ENCODE measurements around the gene PHKG2.

PHKG2 gene

DNA sequence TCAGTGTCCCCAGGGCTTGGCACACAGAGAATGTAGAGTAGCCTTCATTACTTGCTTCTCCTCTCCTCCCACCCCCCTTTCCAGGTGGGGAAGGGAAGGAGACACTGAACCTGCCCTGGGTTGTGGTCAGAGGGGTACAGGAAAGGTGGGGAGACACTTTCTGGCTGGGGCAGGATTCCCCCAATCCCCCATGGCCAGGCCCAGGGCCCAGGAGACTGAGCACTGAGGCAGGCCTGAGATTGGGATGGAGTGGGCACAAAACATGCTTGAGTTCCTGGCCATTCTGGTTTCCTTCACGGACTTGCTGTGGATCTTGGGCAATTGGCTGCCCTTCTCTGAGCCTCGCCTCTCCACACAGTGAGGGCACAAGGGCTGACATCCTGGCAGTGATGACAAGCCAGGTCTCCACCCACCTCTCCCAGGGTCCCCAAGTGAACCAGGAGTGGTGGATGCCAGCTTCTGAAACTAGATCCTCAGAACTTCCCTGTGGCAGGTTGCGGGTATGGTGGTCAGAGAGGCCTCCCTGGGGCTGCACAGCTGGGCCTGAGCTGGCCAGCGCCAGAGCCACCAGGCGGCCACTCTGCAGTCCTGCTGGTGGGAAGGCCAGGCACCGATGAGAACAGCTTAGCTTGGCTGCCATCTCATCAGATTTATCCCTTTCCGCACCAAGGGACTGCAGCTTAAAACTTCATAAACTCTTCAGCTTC lies 29.5 kb downstream of the PHKG2 start:
- DNase-seq: no peak

- no peak for DNase-seq
Observed at GRCh38 chr16:30778549-30779244, 30.5 kb downstream of the PHKG2 start.

DNA sequence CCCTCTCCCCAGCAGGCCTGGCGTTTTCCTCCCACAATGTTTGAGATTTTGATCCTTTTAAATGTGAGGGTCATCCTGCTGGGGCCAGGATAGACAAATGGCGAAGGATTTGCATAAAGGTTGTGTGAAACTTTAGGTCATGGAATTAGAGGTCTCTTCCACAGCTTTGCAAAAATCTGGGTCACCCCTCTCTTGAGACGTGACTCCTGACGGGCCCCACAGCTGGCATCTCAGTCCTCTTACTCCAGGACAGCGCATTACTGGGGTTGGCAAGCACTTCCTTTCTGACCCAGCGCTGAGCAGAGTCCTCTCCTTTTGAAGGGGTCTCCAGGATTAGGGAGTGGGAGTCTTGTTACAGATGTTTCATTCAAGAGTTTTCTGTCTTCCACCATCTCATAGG lies 31.4 kb downstream of the PHKG2 start:
- no peak for DNase-seq

DNA sequence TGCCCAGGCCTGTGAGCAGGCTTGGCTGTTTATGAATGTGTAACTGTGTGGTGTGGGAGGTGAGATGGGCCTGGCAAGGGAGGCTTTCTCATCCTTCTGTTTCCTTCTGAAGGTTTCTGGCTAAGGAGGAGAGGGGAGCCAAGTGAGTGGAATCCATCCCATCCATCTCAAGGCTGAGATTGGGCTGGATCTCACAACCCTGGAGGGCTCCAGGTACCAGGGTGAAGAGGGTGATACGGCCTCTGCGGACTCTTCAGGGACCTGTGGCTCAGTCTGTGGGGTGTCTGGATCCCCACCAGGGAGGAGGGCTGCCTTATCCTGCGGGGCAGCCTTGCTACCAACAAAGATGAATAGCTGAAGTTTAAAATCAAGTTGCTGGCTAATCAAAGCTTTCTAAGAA lies 31.8 kb downstream of the PHKG2 start:
- DNase-seq: no peak

DNA sequence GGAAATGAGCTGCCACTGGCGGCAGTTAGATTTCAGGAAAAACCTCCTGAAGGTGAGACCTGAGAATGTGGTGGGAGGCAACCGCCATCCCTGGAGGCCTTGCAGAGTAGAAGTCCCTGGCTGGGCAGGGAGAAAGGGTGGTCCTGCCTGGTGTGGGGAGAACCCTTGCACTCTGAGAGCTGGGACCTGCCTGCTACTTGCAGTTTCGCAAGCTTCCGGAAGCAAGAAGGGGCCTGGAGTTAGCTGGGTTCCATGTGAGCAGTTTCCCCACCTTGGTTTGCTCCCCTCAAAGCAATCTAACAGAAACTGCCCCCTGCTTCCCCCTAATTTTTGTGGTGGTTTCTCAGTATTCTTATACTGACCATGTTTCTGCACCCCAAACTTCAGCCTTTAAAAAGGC lies 32.3 kb downstream of the PHKG2 start:
- no peak for DNase-seq

- DNase-seq: no peak
Observed at GRCh38 chr16:30782486-30783279, 34.5 kb downstream of the PHKG2 start.

- no peak for DNase-seq
Observed at GRCh38 chr16:30783280-30784109, 35.3 kb downstream of the PHKG2 start.

GRCh38 chr16:30784215-30784614 lies 36.0 kb downstream of the PHKG2 start:
- no peak for DNase-seq

DNA sequence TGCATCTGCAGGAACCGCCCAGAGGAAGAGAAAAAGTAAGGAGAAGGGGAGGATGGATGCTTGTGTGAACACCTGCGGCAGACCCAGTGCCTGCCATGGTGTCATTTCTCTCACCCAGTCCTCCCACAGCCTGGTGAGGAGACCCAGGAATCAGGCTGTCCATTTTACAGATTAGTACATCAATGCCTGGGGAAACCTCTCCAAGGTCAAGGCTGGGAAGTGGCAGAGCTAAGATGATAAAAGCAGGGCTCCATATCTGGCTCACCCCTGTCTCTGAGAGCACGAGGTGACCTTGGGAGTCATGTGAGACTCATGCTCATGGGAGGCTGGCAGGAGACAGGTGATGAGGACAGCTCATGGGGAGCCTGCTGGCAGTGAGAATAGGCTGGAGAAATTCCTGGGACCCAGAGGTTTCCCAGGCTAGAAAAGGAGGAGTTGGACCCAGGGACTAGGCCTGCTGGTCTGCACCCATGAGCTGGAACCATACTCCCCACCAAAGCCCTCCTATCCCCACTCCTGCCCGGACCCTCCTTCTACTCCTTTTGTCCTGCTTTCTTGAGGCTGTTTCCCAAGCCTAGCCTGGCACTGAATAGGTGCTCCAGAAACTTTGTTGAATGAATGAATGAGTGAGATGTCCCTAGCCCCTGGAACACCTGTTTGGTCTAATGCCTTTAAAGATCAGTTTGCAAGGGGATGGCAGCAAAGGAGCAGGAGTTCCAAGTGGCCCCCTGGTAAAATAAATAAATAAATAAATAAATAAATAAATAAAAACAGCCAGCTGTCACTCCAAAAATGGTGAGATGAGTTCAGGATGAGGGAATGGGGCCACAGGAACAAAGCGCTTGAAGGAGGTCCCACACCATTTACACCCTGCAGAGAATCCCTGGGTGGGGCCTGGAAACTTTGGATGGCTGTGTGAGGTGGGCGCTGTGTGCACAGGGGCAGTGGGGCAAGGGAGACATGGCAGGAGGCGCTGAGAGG lies 37.2 kb downstream of the PHKG2 start:
- DNase-seq: no peak

GRCh38 chr16:30786115-30786935 lies 38.1 kb downstream of the PHKG2 start:
- no peak for DNase-seq

DNA sequence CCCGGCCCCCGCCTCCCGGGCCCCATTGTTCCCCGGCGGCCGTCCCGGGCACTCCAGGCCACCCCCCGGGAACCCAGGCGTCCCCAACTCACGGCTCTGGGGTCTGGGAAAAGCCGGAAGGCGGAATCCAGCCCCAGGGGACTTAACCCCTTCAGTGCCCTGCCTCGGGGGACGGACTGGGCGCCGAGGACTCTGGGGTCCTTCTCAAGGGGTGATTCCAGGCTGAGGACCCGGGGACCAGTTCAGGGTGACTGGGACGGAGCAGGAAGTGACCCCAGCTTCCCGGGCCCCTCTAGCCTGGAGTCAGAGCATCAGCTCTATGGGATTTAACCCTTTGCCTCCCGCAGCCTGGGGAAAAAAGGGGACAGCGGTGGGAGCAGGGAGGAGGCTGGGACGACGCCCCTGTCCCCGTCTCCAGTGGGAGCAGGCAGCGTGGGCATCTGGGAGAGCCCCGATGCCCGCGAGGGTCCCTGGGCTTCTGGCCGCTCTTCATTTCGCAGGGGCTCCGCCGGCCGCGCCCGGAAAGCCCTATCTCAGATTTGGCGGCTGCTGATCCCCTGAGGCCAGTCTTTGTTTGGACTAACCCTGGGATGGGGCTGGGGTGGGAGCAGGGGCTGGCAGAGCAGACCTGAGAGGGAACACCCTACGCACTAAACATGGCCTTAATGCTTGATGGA lies 38.8 kb downstream of the PHKG2 start, which contains the start of gene ZNF629:
Gene ZNF629, minus strand, starts transcription at position 270 of the 677 bp plus-strand sequence. CDS start 2,723 bp downstream, outside the sequence.
- no peak for DNase-seq

DNA sequence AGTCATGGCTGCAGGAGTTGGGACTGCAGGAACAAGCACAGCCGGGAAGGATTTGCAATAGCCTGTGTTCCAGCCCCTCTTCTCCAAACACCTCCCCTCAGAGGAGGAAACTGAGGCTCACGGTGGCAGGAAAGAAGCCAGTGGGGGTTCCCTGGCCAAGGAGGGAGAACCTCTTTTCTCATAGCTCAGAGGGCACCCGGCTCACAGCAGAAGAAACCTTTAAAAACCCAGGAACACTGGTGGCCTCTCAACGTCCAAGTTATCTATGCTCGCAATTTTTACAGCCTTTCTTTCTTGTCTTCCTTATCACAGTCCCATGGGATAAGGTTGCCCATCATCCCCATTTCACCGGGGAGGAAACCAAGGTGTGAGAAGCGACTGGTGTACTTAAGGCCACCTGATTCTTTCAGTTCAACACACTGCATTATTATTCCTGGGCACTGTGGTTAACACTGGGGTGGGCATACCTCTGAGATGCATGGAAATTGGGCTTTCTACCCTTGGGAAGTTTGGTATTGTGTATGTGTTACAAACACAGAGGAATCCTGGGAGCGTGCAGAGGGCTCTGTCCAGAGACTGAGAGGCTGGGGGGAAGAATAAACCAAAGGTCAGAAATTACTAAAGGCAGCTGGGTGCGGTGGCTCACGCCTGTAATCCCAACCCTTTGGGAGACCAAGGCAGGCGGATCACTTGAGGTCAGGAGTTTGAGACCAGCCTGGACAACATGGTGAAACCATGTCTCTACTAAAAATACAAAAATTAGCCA lies 39.6 kb downstream of the PHKG2 start:
- DNase-seq: no peak

- no peak for DNase-seq
Observed at GRCh38 chr16:30793508-30794069, 45.4 kb downstream of the PHKG2 start.

DNA sequence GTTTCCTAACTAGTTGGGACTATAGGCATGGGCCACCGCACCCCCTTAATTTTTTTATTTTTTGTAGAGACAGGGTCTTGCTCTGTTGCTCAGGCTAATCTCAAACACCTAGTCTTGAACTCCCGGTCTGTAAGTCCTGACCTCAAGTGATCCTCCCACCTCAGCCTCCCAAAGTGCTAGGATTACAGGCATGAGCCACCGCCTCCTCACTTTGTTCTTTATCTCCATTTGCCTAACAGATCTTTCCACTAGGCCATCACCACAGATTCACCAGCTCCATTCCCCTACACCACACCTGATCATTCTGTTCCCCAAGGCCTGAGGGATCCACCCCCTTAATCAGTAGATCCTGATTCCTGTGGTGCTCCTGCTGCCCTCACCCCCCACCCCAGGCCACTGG lies 46.4 kb downstream of the PHKG2 start:
- no peak for DNase-seq

DNA sequence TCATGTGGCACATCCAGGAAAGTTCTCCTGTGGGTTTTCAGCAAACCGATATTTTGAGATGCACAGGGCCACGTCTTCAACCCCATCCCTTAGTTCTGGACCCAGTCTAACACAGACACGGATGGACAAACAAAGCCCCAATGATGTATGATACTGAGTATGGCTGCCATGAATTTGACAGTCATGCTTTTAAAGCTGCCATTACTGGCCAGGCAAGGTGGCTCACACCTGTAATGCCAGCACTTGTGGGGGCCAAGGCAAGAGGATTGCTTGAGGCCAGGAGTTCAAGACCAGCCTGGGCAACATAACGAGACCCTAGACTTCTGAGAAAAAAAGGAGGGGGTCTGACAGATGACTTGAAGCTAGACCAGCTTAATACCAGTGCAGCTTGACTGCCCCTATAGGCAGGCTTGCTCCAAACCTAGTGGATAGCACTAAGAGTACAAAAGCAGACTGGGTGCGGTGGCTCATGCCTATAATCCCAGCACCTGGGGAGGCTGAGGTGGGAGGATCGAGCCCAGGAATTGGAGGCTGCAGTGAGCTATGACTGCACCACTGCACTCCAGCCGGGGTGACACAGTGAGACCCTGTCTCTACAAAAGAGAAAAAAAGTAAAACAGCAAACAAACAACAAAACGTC lies 49.6 kb downstream of the PHKG2 start:
- DNase-seq: no peak

Data from NCI-H2029 treated with DMSO at 0.1 percent for 48 hours (cell line).